Activated CD4-positive, alpha-beta T cell treated with anti-CD3 and anti-CD28 coated beads, Interleukin-2, amount 10 ng/mL, durations not matched to agents 7 days and 5 days (primary cell): ENCODE measurements around the gene VPS39. TPM values are rescaled to one million over a fixed set of nuclear protein-coding genes. Genes with fewer than 3 reads are reported as not detected.

Experiments
- CTCF ChIA-PET: fragments of 350-600 bp; sonication (Branson Sonifier 250); formaldehyde crosslinking; loops from one replicate; lab custom pipeline; 2021; ENCODE audit warnings: antibody characterized with exemption; lab: Charles Lee
- POLR2A ChIA-PET: fragments of 350-600 bp; sonication (Branson Sonifier 250); formaldehyde crosslinking; loops from one replicate; lab custom pipeline; 2021; ENCODE audit warnings: antibody characterized with exemption; lab: Charles Lee
- DNase-seq: peaks from one replicate; pipeline ENCODE4 v3.0.0-alpha.2; 2020
- H3K27ac Mint-ChIP-seq: one replicate; pipeline ENCODE4 v1.8.0; 2021; ENCODE audit warnings: mild to moderate bottlenecking, moderate library complexity, mixed read lengths
- H3K27me3 Mint-ChIP-seq: one replicate; pipeline ENCODE4 v1.8.0; 2021; ENCODE audit warnings: mixed read lengths
- H3K36me3 Mint-ChIP-seq: one replicate; pipeline ENCODE4 v1.8.0; 2021; ENCODE audit warnings: low read depth, mixed read lengths
- H3K4me1 Mint-ChIP-seq: one replicate; pipeline ENCODE4 v1.8.0; 2021; ENCODE audit warnings: mixed read lengths
- H3K4me3 Mint-ChIP-seq: one replicate; pipeline ENCODE4 v1.8.0; 2021; ENCODE audit warnings: mild to moderate bottlenecking, moderate library complexity, mixed read lengths
- H3K9me3 Mint-ChIP-seq: one replicate; pipeline ENCODE4 v1.8.0; 2021; ENCODE audit warnings: mixed read lengths
- total RNA-seq, 2 experiments: library from RNA; stranded (reverse); gene quantifications; one replicate each; pipeline ENCODE4 v1.2.3, GENCODE V29; 2021

The VPS39 gene
- total RNA-seq, 2 experiments from 2014 or later, result 66.8 to 77.5 TPM

DNA sequence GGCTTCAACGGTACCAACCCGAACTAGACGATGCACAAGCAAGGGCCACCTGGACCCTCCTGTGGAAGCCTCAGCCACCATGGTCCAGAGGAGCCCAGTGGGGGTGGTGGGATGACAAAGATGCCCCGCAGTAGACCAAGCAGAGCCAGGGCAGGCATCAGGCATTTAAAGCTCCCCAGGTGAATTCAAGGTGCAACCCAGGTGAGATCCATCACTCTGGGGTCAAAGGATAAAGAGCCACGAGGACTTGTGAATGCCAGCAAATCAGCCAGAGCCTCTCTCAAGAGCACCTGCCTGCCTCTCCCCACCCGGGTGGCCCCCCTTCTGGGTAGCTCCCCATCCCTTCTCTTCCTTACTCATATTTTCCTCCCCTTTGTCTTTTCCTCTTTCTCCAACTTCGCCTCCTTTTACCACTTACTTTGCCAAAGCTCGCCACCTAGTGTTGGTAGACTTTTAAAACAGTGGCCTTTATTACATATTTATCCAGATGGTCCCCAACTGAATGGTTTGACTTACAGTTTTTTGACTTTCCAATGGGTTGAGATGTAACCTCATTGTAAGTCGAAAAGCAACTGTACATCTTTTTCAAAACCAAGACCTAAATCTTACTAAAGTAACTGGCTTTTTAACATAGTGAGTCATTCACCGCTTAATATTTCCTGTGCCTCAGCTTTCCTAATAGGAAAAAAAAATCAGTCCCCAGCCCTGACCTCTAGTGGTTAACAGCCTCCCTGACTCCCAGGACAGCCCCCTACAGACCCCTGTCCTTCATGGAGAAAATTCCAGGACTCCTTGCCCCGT lies 70.4 kb downstream of the VPS39 start:
- CTCF ChIA-PET, result interaction anchor here (1.2 to 1.3 kb wide), 2 partner anchors 11 to 33 kb away, joined by 3 to 5 read pairs; no protein-coding TSS in a partner anchor
- H3K4me3 Mint-ChIP-seq, result no peak overlapping the region

DNA sequence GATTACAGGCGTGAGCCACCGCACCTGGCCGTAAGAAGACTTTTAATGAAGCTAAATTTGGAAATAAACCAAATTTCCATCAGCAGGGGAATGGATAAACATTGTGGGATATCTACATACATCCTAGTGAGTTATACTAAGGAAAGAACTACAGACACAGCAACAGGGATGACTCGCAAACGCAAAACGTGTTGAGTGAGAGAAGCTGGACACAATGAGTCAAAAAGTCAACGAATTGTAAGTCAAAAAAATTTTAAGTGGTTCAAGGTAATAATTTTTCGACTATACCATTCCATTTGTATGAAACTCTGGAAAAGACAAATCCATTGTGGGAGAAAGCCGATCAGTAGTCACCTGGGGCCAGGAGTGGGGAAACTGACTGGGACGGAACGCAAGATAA lies 71.6 kb downstream of the VPS39 start:
- no peaks in the 10 kb centered on the region for H3K36me3 Mint-ChIP-seq
- H3K4me1 Mint-ChIP-seq, result peaks cover 1% of the 10 kb centered on the region
- DNase-seq, result no peak
- no peaks in the 10 kb centered on the region for H3K27me3 Mint-ChIP-seq
- no peaks in the 10 kb centered on the region for H3K9me3 Mint-ChIP-seq
- H3K27ac Mint-ChIP-seq, result no peak overlapping the region
- ChIA-PET CTCF (interaction anchor here (0.6 kb wide), 1 partner anchor 135 kb away, joined by 3 read pairs; no protein-coding TSS in a partner anchor), POLR2A (no interaction called here)
- no peak overlapping the region for H3K4me3 Mint-ChIP-seq

More for the DNA sequence above, 70.4 kb downstream of the VPS39 start:
- POLR2A ChIA-PET, result no interaction called here
- Mint-ChIP-seq H3K27me3 (no peaks in the 10 kb centered on the region), H3K36me3 (no peaks in the 10 kb centered on the region), H3K9me3 (no peaks in the 10 kb centered on the region), H3K27ac (no peak overlapping the region), H3K4me1 (peaks cover 1% of the 10 kb centered on the region)
- DNase-seq, result peak; percentile 32

DNA sequence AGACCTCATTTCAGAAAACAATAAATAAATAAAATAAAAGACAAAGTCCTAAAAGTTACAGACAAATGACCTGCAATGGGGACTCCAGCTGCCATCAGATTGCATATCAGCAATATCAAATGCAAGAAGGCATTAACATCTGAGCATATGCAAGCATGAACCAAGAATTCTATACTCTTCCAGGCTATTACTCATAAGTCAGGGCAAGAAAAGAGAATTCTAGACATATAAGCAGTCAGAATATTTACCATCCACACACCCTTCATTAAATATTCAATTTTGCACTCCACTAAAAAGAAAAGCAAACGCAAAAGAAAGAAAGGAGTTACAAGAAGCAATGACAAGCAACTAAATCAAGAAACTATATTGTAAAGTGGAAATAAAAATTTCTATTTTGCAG lies 72.8 kb downstream of the VPS39 start:
- Mint-ChIP-seq H3K4me3 (no peak overlapping the region), H3K27ac (no peak overlapping the region), H3K4me1 (peaks cover 1% of the 10 kb centered on the region), H3K36me3 (no peaks in the 10 kb centered on the region), H3K27me3 (peaks cover under 1% of the 10 kb centered on the region), H3K9me3 (no peaks in the 10 kb centered on the region)
- POLR2A ChIA-PET, result no interaction called here
- CTCF ChIA-PET, result interaction anchor here (0.6 to 1.3 kb wide), 2 partner anchors 146 to 507 kb away, joined by 5 read pairs; no protein-coding TSS in a partner anchor
- DNase-seq, result no peak

DNA sequence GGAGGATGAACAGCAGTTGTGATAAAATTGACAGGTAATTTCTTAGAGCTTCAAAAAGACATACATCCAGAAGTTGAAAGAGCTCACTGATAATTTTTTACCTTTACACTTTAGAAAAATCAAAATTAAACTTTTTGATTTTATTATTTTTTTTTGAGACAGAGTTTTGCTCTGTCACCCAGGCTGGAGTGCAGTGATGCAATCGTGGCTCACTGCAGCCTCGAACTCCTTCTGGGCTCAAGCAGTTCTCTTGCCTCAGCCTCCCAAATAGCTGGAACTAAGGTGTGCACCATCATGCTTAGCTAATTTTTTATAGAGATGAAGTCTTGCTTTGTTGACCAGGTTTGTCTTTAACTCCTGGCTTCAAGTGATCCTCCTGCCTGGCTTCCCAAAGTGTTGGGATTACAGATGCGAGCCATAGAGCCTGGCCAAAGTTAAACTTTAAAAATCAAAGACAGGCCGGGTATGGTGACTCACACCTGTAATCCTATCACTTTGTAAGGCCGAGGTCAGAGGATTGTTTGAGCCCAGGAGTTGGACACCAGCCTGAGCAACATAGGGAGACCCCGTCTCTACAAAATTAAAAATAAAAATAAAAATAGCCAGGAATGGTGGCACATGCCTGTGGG lies 73.4 kb downstream of the VPS39 start:
- Mint-ChIP-seq H3K27ac (no peak overlapping the region), H3K4me3 (no peak overlapping the region), H3K27me3 (peaks cover 3% of the 10 kb centered on the region), H3K4me1 (peaks cover 1% of the 10 kb centered on the region), H3K9me3 (no peaks in the 10 kb centered on the region), H3K36me3 (no peaks in the 10 kb centered on the region)
- ChIA-PET CTCF (interaction anchor here (0.6 to 1.3 kb wide), 3 partner anchors 66 to 306 kb away, joined by 3 to 5 read pairs (median 4); no protein-coding TSS in a partner anchor), POLR2A (no interaction called here)
- no peak for DNase-seq

DNA sequence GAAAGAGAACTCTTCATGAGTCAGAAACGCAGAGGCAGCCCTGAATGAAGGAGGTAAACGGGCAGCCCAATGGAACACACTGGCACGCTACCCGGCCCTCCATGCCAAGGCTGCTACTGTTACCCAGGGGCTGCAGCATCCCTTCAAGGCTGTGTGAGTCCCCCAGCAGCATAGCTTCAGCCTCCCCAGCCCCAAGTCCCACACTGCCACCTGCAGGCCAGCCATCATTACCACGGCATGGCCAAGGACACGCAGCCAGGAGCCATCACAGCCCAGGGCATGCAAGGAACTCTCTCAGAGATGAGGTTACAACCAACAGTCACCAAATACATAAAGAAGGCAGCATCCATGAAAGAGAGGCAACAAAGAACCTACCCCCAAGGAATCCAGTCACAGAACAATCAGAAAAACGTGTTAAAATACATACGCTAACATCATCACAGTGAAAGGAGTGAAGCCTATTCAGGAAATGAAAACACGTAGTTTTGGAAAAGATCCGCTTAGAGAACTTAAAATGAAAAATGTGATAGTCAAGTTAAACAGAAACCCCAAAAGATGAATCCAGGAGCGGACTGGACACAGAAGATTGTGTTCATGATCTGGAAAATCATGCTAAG lies 74.1 kb downstream of the VPS39 start:
- no peak overlapping the region for H3K4me3 Mint-ChIP-seq
- H3K27me3 Mint-ChIP-seq, result peaks cover 9% of the 10 kb centered on the region
- POLR2A ChIA-PET, result no interaction called here
- no peaks in the 10 kb centered on the region for H3K36me3 Mint-ChIP-seq
- DNase-seq, result peak; percentile 63
- CTCF ChIA-PET, result interaction anchor here (0.8 to 1.3 kb wide), 3 partner anchors 65 to 150 kb away, joined by 3 to 5 read pairs (median 3); no protein-coding TSS in a partner anchor
- no peak overlapping the region for H3K27ac Mint-ChIP-seq
- peaks cover 1% of the 10 kb centered on the region for H3K4me1 Mint-ChIP-seq
- no peaks in the 10 kb centered on the region for H3K9me3 Mint-ChIP-seq

DNA sequence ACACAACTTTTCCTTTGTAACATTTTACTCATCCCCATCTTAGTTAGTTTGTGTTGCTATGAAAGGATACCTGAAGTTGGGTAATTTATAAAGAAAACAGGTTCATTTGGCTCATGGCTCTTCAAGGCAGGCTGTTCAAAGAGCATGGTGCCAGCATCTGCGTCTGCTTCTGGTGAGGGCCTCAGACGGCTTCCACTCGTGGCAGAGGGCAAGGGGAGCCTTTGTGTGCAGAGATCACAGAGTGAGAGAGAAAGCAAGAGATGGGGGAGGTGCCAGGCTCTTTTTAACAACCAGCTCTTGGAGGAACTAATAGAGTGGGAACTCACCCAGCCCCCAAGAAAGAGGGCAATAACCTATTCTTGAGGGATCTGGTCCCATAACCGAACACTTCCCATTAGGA lies 74.7 kb downstream of the VPS39 start:
- peaks cover 9% of the 10 kb centered on the region for H3K27me3 Mint-ChIP-seq
- no peaks in the 10 kb centered on the region for H3K36me3 Mint-ChIP-seq
- ChIA-PET POLR2A (no interaction called here), CTCF (interaction anchor here (0.8 kb wide), 1 partner anchor 150 kb away, joined by 3 read pairs; no protein-coding TSS in a partner anchor)
- H3K4me1 Mint-ChIP-seq, result peaks cover 1% of the 10 kb centered on the region
- H3K27ac Mint-ChIP-seq, result no peak overlapping the region
- H3K9me3 Mint-ChIP-seq, result no peaks in the 10 kb centered on the region
- DNase-seq, result no peak
- H3K4me3 Mint-ChIP-seq, result no peak overlapping the region

DNA sequence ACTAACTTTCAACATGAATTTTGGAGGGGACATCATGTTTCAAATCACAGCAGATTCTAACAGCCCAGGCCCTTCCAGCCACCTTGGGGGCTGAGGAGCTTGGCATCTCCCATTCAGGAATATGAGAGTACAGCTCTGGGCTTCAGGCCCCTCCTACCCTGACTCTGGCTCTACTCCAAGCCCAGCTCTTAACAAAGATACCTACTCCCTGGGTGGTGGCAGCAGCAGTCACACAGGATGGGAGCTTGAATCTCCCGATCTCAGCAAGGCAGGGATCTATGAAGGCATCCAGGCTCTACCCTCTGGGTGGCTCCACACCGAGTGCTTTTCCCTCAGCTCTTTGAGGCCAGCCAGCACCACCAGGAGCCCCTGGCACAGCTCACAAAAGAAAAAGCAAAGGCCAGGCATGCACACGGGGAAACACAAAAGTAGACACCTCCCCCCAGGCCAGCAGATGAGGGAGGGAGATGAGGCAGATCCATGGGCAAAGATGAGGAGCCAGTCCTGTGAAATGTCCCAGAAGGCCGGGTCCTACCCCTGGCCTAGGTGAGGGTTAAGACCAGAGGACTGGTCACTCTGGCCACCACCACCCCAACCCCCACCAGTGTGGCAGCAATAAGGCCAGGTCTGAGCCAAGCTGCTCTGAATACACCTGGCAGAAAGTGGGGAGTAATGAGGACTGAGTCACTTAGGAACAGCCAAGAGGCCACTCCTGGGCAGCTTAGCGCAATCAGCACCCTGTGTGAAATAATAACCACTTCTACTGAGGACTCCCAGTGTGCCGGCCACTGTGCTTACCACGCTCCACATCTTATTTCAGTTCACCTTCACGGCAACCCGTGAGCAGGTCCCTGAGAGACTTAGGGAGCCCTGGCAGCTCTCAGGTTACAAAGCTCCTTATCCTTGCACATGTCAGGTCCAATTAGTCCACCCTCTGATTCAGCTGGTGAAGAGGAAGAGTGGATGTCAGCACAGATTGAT lies 76.0 kb downstream of the VPS39 start:
- ChIA-PET CTCF (interaction anchor here (0.8 to 1.1 kb wide), 2 partner anchors 142 to 281 kb away, joined by 3 to 4 read pairs; no protein-coding TSS in a partner anchor), POLR2A (interaction anchor here (0.9 kb wide), 1 partner anchor 24 kb away, joined by 3 read pairs; the partner anchor contains the start of gene PLA2G4F)
- DNase-seq, result no peak
- no peak overlapping the region for H3K27ac Mint-ChIP-seq
- no peak overlapping the region for H3K4me3 Mint-ChIP-seq
- no peaks in the 10 kb centered on the region for H3K36me3 Mint-ChIP-seq
- peaks cover 15% of the 10 kb centered on the region for H3K27me3 Mint-ChIP-seq
- H3K9me3 Mint-ChIP-seq, result no peaks in the 10 kb centered on the region
- H3K4me1 Mint-ChIP-seq, result no peaks in the 10 kb centered on the region

DNA sequence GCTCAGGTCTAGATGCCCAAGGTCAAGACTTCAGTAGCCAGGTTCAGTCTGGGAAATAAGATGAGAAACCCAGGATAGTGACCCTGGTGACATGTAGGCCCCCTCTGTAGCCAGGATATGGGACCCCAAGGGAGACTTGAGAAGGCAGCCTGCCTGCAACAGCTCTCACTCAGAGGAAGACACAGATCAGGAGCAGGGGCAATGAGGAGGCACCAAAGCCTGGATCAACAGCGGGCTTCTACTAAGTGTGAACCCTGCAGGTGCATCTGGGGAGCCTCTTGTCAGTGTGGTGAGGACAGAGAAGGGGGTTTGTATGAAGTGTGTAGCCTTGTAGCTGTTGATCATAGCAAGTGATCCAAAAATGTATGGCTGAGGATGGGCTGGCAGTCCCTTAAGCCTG lies 77.1 kb downstream of the VPS39 start:
- ChIA-PET CTCF (interaction anchor here (0.8 to 1.9 kb wide), 3 partner anchors 12 to 68 kb away, joined by 3 to 5 read pairs (median 3); partner anchors contain the start of gene PLA2G4D), POLR2A (no interaction called here)
- Mint-ChIP-seq H3K36me3 (no peaks in the 10 kb centered on the region), H3K4me1 (no peaks in the 10 kb centered on the region), H3K27ac (no peak overlapping the region), H3K4me3 (no peak overlapping the region), H3K9me3 (no peaks in the 10 kb centered on the region), H3K27me3 (peaks cover 15% of the 10 kb centered on the region)
- no peak for DNase-seq

DNA sequence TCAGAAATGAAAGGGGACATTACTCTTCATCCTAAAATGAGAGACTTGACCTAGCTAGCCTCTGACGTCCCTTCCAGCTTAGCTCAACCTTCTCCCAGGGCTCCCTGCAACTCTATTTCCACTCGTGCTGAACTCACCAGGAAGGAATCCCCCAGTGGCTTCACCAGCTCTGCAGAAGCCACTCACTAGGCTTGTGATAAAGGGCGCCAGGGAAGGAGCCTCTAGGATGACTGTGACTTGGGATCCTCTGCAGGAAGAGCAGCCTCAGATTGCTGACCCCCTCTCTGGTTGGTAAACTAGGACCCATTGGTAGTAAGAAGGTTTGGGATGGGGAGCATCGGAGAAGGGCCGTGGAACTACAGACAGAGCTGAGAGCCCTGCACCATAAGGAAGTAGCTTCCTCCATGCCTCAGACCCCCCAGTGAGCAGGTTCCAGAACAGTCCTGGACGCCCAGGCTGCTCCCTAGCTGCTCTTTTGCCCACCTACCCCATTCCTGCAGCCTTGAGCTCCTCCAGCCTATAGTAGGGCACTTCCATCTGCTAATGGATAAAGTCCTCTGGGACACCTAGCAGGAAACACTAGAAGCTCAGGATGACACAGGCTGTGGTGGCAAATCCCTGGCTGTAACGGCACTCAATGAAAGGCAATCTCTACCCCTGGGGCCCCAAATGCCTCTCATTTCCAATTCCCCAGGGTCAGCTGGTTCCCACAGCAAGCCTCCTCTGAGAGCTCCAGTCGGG lies 77.7 kb downstream of the VPS39 start:
- ChIA-PET POLR2A (no interaction called here), CTCF (interaction anchor here (0.8 to 1.9 kb wide), 3 partner anchors 12 to 68 kb away, joined by 3 to 5 read pairs (median 3); partner anchors contain the start of gene PLA2G4D)
- no peaks in the 10 kb centered on the region for H3K9me3 Mint-ChIP-seq
- H3K27ac Mint-ChIP-seq, result no peak overlapping the region
- no peaks in the 10 kb centered on the region for H3K4me1 Mint-ChIP-seq
- peaks cover 17% of the 10 kb centered on the region for H3K27me3 Mint-ChIP-seq
- H3K36me3 Mint-ChIP-seq, result no peaks in the 10 kb centered on the region
- H3K4me3 Mint-ChIP-seq, result no peak overlapping the region
- DNase-seq, result no peak

DNA sequence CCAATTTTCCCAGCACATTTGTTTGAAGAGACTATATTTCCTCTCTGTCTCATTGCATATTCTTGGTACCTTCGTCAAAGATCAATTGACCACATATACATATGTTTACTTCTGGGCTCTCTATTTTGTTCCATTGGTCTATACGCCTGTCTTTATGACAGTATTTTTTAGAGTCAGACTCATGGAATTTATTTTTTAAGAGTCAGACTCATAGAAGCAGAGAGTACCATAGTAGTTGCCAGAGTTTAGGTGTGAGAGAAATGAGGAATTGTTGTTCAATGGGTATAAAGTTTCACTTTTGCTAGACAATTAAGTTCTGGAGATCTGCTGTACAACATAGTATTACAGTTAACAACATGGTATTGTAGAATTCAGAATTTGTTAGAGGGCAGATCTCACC lies 78.7 kb downstream of the VPS39 start:
- no peak for DNase-seq
- Mint-ChIP-seq H3K4me3 (no peak overlapping the region), H3K4me1 (no peaks in the 10 kb centered on the region), H3K27me3 (peaks cover 24% of the 10 kb centered on the region), H3K36me3 (no peaks in the 10 kb centered on the region), H3K9me3 (no peaks in the 10 kb centered on the region), H3K27ac (no peak overlapping the region)
- CTCF ChIA-PET, result no interaction called here
- POLR2A ChIA-PET, result no interaction called here

DNA sequence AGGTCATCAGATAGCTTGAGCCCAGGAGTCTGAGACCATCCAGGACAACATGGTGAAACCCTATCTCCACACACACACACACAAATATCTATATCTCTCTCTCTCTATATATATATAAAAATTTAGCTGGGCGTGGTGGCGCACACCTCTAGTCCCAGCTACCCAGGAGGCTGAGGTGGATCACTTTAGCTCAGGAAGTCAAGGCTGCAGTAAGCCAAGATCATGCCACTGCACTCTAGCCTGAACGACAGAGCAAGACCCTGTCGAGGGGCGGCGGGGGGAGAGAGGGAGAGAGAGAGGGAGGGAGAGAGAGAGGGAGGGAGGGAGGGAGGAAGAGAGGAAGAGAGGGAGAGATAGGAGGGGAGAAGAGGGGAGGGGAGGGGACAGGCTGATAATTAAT lies 79.6 kb downstream of the VPS39 start:
- no peak overlapping the region for H3K27ac Mint-ChIP-seq
- no peak for DNase-seq
- H3K4me1 Mint-ChIP-seq, result no peaks in the 10 kb centered on the region
- H3K4me3 Mint-ChIP-seq, result no peak overlapping the region
- H3K36me3 Mint-ChIP-seq, result no peaks in the 10 kb centered on the region
- CTCF ChIA-PET, result no interaction called here
- POLR2A ChIA-PET, result no interaction called here
- H3K9me3 Mint-ChIP-seq, result no peaks in the 10 kb centered on the region
- peaks cover 28% of the 10 kb centered on the region for H3K27me3 Mint-ChIP-seq
